CD14-positive monocyte (primary cell): ENCODE results near the gene ANKRD55. TPM values are rescaled to one million over a fixed set of nuclear protein-coding genes. Genes with fewer than 3 reads are reported as not detected.

Experiments
- DNase-seq, 3 donors: peaks; one replicate each; pipeline ENCODE4 v3.0.0-alpha.2; 2011 to 2022
- H2AFZ ChIP-seq: 2 replicates; pipeline ENCODE4 v1.6.0; 2012; ENCODE audit warnings: mild to moderate bottlenecking, low read depth, low read length, inconsistent platforms; ENCODE audit not compliant: insufficient read depth, poor library complexity, severe bottlenecking
- H3K27ac ChIP-seq, 2 donors: 1 replicate in 1 of 2; 2 replicates in 1 of 2; pipeline ENCODE4 v1.5.1; 2012 to 2013; ENCODE audit warnings: low read length in 2 of 2, control low read depth in 1 of 2, inconsistent platforms in 1 of 2, low read depth in 1 of 2, mild to moderate bottlenecking in 1 of 2
- H3K27me3 ChIP-seq, 2 donors: one replicate each; pipeline versions ENCODE4 v1.6.0 to v1.6.1; 2011 to 2013; ENCODE audit warnings: low read length in 2 of 2; ENCODE audit not compliant: control insufficient read depth in 2 of 2, insufficient read depth in 2 of 2
- H3K36me3 ChIP-seq, 2 donors: replicated peaks in 1 of 2; 1 replicate in 1 of 2; 2 replicates in 1 of 2; pipeline versions ENCODE4 v1.5.1 to v1.6.1; 2012 to 2013; ENCODE audit warnings: low read length in 2 of 2, control low read depth in 1 of 2, inconsistent platforms in 1 of 2, mild to moderate bottlenecking in 1 of 2; ENCODE audit not compliant: insufficient read depth in 2 of 2, control insufficient read depth in 1 of 2
- H3K4me1 ChIP-seq, 2 donors: 1 replicate in 1 of 2; 2 replicates in 1 of 2; pipeline versions ENCODE4 v1.5.1 to v1.6.1; 2012 to 2013; ENCODE audit warnings: low read length in 2 of 2, control low read depth in 1 of 2, inconsistent platforms in 1 of 2, mild to moderate bottlenecking in 1 of 2, moderate library complexity in 1 of 2; ENCODE audit not compliant: insufficient read depth in 2 of 2, control insufficient read depth in 1 of 2
- H3K4me2 ChIP-seq: replicated peaks from 2 replicates; pipeline ENCODE3; 2012; ENCODE audit warnings: low read length, moderate library complexity, mild to moderate bottlenecking; ENCODE audit not compliant: poor library complexity, severe bottlenecking; ENCODE audit errors: extremely low read depth
- H3K4me3 ChIP-seq, 3 experiments: fragments of 200-600 bp in 1 of 3; sonication (generic) in 1 of 3; replicated peaks in 1 of 3; 1 replicate in 2 of 3; 2 replicates in 1 of 3; pipeline ENCODE4 v1.5.1; 2011 to 2013; ENCODE audit warnings: low read length in 3 of 3, mild to moderate bottlenecking in 3 of 3, control low read depth in 2 of 3, low read depth in 2 of 3, inconsistent platforms in 1 of 3, moderate library complexity in 1 of 3
- H3K79me2 ChIP-seq: 2 replicates; pipeline ENCODE4 v1.6.0; 2012; ENCODE audit warnings: mild to moderate bottlenecking, control low read depth, inconsistent platforms, low read length, moderate library complexity; ENCODE audit not compliant: insufficient read depth
- H3K9ac ChIP-seq: 2 replicates; pipeline ENCODE4 v1.6.0; 2017; ENCODE audit warnings: low read length, mild to moderate bottlenecking; ENCODE audit not compliant: insufficient read depth, poor library complexity, severe bottlenecking
- H3K9me3 ChIP-seq, 2 donors: replicated peaks in 1 of 2; 1 replicate in 1 of 2; 2 replicates in 1 of 2; pipeline versions ENCODE4 v1.5.1 to v1.6.1; 2012 to 2013; ENCODE audit warnings: low read length in 2 of 2, control low read depth in 1 of 2; ENCODE audit not compliant: control insufficient read depth in 1 of 2, insufficient read depth in 1 of 2
- H4K20me1 ChIP-seq: 2 replicates; pipeline ENCODE4 v1.6.0; 2012; ENCODE audit warnings: mild to moderate bottlenecking, low read length, control low read depth, moderate library complexity; ENCODE audit not compliant: insufficient read depth
- H3K27ac Mint-ChIP-seq, 7 donors: one replicate each; pipeline ENCODE4 v1.8.0; 2020; ENCODE audit warnings: mild to moderate bottlenecking in 7 of 7, mixed read lengths in 7 of 7, moderate library complexity in 6 of 7, inconsistent platforms in 2 of 7
- H3K27me3 Mint-ChIP-seq, 3 donors: one replicate each; pipeline ENCODE4 v1.8.0; 2021 to 2022; ENCODE audit warnings: low read depth in 3 of 3, mild to moderate bottlenecking in 3 of 3, mixed read lengths in 3 of 3, moderate library complexity in 3 of 3, inconsistent platforms in 1 of 3
- H3K36me3 Mint-ChIP-seq, 2 donors: one replicate each; pipeline ENCODE4 v1.8.0; 2020; ENCODE audit warnings: mixed read lengths in 2 of 2, inconsistent platforms in 1 of 2, mild to moderate bottlenecking in 1 of 2
- H3K4me1 Mint-ChIP-seq: one replicate; pipeline ENCODE4 v1.8.0; 2020; ENCODE audit warnings: mild to moderate bottlenecking, mixed read lengths
- H3K4me3 Mint-ChIP-seq, 2 donors: one replicate each; pipeline ENCODE4 v1.8.0; 2020; ENCODE audit warnings: mild to moderate bottlenecking in 2 of 2, mixed read lengths in 2 of 2, moderate library complexity in 1 of 2
- H3K9me3 Mint-ChIP-seq, 7 donors: one replicate each; pipeline ENCODE4 v1.8.0; 2020 to 2022; ENCODE audit warnings: mixed read lengths in 7 of 7, mild to moderate bottlenecking in 6 of 7, moderate library complexity in 6 of 7, inconsistent platforms in 2 of 7
- WGBS: methylation state at CpG from one replicate; pipeline ENCODE4 v1.1.5; 2013; ENCODE audit warnings: missing lambda C conversion rate; ENCODE audit not compliant: insufficient coverage; 5-methylcytosine and 5-hydroxymethylcytosine counted together
- intact Hi-C, 2 donors: fragments of 100-400 bp; cut with micrococcal nuclease; formaldehyde crosslinking; loops; one replicate each; pipeline versions ENCODE4 v1.15.0 to v1.15.1; 2023
- polyA plus RNA-seq, 3 donors: library from polyadenylated mRNA; depleted of rRNA in 1 of 3; unstranded in 2 of 3; stranded (reverse) in 1 of 3; fragments of 300-500 nt in 2 of 3; fragments of >200 nt in 1 of 3; fragmentation: Illumina TruSeq in 2 of 3; gene quantifications; 1 replicate in 2 of 3; 2 replicates in 1 of 3; pipeline ENCODE4 v1.2.3, GENCODE V29; 2012 to 2021
- TF ChIP-seq, protein P1 (sequence below): fragments of 200-600 bp; IDR thresholded peaks from one replicate; pipeline ENCODE4 v1.8.0; 2022; ENCODE audit warnings: antibody characterized with exemption, mild to moderate bottlenecking

ANKRD55 gene
- polyA plus RNA-seq, 3 donors = 0.20 to 0.55 (median 0.28) TPM

DNA sequence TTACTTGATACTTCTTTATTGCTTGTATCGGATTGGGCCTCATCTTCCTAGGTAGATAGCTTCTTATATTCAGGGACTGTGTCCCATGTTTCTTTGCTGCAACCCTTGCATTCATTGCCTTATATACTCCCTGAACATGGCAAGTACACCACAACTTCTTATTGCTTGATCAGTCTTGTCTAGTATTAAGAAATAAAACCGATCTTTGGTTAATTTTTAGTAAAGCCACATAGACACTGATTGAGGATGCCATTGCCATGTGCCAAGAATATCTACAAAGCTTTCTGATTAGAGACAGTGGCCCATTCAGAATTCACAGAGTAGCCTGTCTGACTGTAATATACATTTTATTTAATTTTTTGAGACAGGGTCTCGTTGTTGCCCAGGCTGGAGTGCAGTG, 34.7 kb upstream of the ANKRD55 start:
- H3K27me3 Mint-ChIP-seq = peaks cover 0 to 4% (median 1%) of the 10 kb centered on the region in 3 donors
- intact Hi-C loops = no loop called here

DNA sequence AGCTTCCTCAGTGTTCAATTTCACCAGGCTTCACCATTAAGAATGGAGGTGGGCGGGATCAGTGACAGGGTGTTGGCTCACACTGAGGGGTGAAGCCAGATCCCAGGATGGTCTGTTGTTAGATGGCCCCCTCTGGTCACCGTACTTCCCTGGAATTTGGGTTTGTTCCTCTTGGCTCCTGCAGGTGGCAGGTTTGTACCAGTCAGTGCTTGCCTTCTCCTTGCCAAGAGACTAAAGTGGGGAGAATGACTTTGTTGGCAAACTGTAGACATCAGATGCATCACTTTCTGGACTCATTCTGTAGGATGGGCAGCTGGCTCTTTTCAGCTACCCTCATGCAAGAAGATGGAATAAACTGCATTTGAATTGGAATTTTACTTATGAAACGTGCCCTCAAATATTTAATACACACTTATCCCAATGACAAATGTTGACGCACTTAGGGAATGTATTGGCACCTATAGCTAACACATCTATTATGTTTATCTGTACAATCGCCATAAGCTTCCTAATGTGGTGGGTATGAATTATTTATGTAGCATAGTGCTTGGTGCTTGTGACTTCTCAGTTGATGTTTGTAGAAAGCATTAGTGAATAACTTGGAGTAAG, 31.4 kb upstream of the ANKRD55 start:
- Histone ChIP-seq H2AFZ (no peak overlapping the region), H3K9me3 (no peaks in the 10 kb centered on the region), H3K36me3 (no peaks in the 10 kb centered on the region), H3K4me2 (no peak overlapping the region), H3K9ac (no peak overlapping the region), H3K4me1 (peaks cover 0 to 4% of the 10 kb centered on the region in 2 donors), H4K20me1 (no peaks in the 10 kb centered on the region), H3K4me3 (no peak overlapping the region), H3K27me3 (no peaks in the 10 kb centered on the region), H3K27ac (no peak overlapping the region), H3K79me2 (no peaks in the 10 kb centered on the region)
- TF ChIP-seq, protein P1, sequence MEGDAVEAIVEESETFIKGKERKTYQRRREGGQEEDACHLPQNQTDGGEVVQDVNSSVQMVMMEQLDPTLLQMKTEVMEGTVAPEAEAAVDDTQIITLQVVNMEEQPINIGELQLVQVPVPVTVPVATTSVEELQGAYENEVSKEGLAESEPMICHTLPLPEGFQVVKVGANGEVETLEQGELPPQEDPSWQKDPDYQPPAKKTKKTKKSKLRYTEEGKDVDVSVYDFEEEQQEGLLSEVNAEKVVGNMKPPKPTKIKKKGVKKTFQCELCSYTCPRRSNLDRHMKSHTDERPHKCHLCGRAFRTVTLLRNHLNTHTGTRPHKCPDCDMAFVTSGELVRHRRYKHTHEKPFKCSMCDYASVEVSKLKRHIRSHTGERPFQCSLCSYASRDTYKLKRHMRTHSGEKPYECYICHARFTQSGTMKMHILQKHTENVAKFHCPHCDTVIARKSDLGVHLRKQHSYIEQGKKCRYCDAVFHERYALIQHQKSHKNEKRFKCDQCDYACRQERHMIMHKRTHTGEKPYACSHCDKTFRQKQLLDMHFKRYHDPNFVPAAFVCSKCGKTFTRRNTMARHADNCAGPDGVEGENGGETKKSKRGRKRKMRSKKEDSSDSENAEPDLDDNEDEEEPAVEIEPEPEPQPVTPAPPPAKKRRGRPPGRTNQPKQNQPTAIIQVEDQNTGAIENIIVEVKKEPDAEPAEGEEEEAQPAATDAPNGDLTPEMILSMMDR = peak; percentile 75
- Mint-ChIP-seq H3K4me3 (no peak overlapping the region), H3K9me3 (peaks cover 0 to 3% (median 0%) of the 10 kb centered on the region in 7 donors), H3K36me3 (no peaks in the 10 kb centered on the region), H3K4me1 (peaks cover 3% of the 10 kb centered on the region), H3K27ac (no peak overlapping the region), H3K27me3 (peaks cover 1 to 4% (median 2%) of the 10 kb centered on the region in 3 donors)
- intact Hi-C loops = no loop called here
- WGBS = 100% methylated on average over 1 of the region's 5 CpGs
- DNase-seq = peak; percentile 15 to 47 (median 27)

More for the DNA sequence above, 34.7 kb upstream of the ANKRD55 start:
- Histone ChIP-seq H3K9ac (no peak overlapping the region), H2AFZ (no peak overlapping the region), H3K4me2 (no peak overlapping the region), H3K4me3 (no peak overlapping the region), H3K27me3 (no peaks in the 10 kb centered on the region), H3K4me1 (peaks cover 14 to 16% of the 10 kb centered on the region in 2 donors), H3K27ac (no peak overlapping the region), H3K79me2 (no peaks in the 10 kb centered on the region), H4K20me1 (no peaks in the 10 kb centered on the region), H3K9me3 (no peaks in the 10 kb centered on the region), H3K36me3 (no peaks in the 10 kb centered on the region)
- TF ChIP-seq, protein P1 = no peak
- WGBS = 100% methylated on average over 1 of the region's 3 CpGs
- DNase-seq = no peak
- Mint-ChIP-seq H3K27ac (no peak overlapping the region), H3K4me1 (peaks cover 20% of the 10 kb centered on the region), H3K36me3 (no peaks in the 10 kb centered on the region), H3K4me3 (no peak overlapping the region), H3K9me3 (peaks cover 0 to 3% (median 0%) of the 10 kb centered on the region in 7 donors)
